Measurements from ENCODE around the gene KRT13. TPM values are rescaled to one million over a fixed set of nuclear protein-coding genes. Genes with fewer than 3 reads are reported as not detected.

Gene KRT13
- total and polyA plus RNA-seq, 9 of the 15 experiments (the other 6 are each of a cell fraction or from before 2014, with no cell fraction given) = 0.11 to 1.1 (median 0.24) TPM; not detected in 3

- TF ChIP-seq SOX6 (IDR thresholded peaks at IDR 0.05) (0 out of 2 replicates have a peak, but pooled peaks have one; percentile 6), ZNF699 (CRISPR knock-in tag; IDR thresholded peaks at IDR 0.05; ENCODE audit: insufficient replicate concordance) (no peak), MBD2 (IDR thresholded peaks at IDR 0.05; ENCODE audit: borderline replicate concordance, low read depth) (peak; percentile 11; the same call in 1 of the 2 replicates), ZFP30 (CRISPR knock-in tag; IDR thresholded peaks at IDR 0.05; ENCODE audit: borderline replicate concordance) (no peak), EP400 (IDR thresholded peaks at IDR 0.05) (no peak), CBFA2T2 (conservative IDR thresholded peaks at IDR 0.05) (peak; percentile 77), TRIM28 (IDR thresholded peaks at IDR 0.05) (no peak), TRIM24 (IDR thresholded peaks at IDR 0.05) (0 out of 4 replicates have a peak, but pooled peaks of 1 of the 2 experiments have one; percentile 7), PRMT5 (CRISPR knock-in tag; IDR thresholded peaks at IDR 0.05) (no peak), EP300 (IDR thresholded peaks at IDR 0.05; ENCODE audit: low read length) (peak; percentile 73), ZNF707 (CRISPR knock-in tag; conservative IDR thresholded peaks at IDR 0.05) (no peak), MLLT1 (IDR thresholded peaks at IDR 0.05) (peak in 1 of 2 experiments; percentile 58; a peak in 2 of 4 replicates), HNRNPUL1 (IDR thresholded peaks at IDR 0.05; ENCODE audit: low read length) (no peak), SAP30 (IDR thresholded peaks at IDR 0.05; ENCODE audit: borderline replicate concordance, insufficient read depth, low read depth, low read length, poor library complexity, severe bottlenecking) (peak; percentile 32), SIRT6 (IDR thresholded peaks at IDR 0.05; ENCODE audit: low read depth, low read length) (no peak), SMAD1 (IDR thresholded peaks at IDR 0.05; ENCODE audit: low read depth, low read length, partially characterized antibody) (peak; percentile 45), JUNB (CRISPR knock-in tag; conservative IDR thresholded peaks at IDR 0.05) (no peak), GATA2 (CRISPR knock-in tag; IDR thresholded peaks at IDR 0.05) (no peak), NEUROD1 (IDR thresholded peaks at IDR 0.05; ENCODE audit: borderline replicate concordance, low read depth, low read length, partially characterized antibody) (peak; percentile 13), ZBTB1 (CRISPR knock-in tag; IDR thresholded peaks at IDR 0.05; ENCODE audit: borderline replicate concordance, low read depth) (no peak), NFIC (IDR thresholded peaks at IDR 0.05) (peak; percentile 15), CBFB (CRISPR knock-in tag; IDR thresholded peaks at IDR 0.05) (no peak), NR2C2 (CRISPR knock-in tag; IDR thresholded peaks at IDR 0.05) (no peak), NR2C2 (tag; IDR thresholded peaks at IDR 0.05) (peak; percentile 48), ATF3 (IDR thresholded peaks at IDR 0.05) (peak; percentile 80), ATF3 (CRISPR knock-in tag; conservative IDR thresholded peaks at IDR 0.05) (no peak), E2F3 (CRISPR knock-in tag; IDR thresholded peaks at IDR 0.05) (no peak), ZNF146 (CRISPR knock-in tag; IDR thresholded peaks at IDR 0.05; ENCODE audit: unreplicated experiment) (no peak), TCF3 (CRISPR knock-in tag; IDR thresholded peaks at IDR 0.05) (peak; percentile 60), ZKSCAN8 (CRISPR knock-in tag; IDR thresholded peaks at IDR 0.05) (no peak)
These were observed 5.1 kb downstream of the KRT13 start (continued) for GRCh38 chr17:41500131-41500911.
